GM18505 (cell line): ENCODE results near the gene OGDH.
A peak's percentile ranks its signal among the peaks of the same experiment; 100 is the strongest.

Experiments
- ATAC-seq: cut with Tn5 transposase; IDR thresholded peaks from one replicate; pipeline ENCODE4 v1.9.1; 2021; ENCODE audit not compliant: unreplicated experiment
- POLR2A ChIP-seq: IDR thresholded peaks from 4 replicates; pipeline ENCODE4 v1.6.1; 2011; ENCODE audit warnings: borderline replicate concordance; ENCODE audit not compliant: insufficient read depth, insufficient read length; ENCODE audit errors: extremely low read depth

Gene OGDH

DNA sequence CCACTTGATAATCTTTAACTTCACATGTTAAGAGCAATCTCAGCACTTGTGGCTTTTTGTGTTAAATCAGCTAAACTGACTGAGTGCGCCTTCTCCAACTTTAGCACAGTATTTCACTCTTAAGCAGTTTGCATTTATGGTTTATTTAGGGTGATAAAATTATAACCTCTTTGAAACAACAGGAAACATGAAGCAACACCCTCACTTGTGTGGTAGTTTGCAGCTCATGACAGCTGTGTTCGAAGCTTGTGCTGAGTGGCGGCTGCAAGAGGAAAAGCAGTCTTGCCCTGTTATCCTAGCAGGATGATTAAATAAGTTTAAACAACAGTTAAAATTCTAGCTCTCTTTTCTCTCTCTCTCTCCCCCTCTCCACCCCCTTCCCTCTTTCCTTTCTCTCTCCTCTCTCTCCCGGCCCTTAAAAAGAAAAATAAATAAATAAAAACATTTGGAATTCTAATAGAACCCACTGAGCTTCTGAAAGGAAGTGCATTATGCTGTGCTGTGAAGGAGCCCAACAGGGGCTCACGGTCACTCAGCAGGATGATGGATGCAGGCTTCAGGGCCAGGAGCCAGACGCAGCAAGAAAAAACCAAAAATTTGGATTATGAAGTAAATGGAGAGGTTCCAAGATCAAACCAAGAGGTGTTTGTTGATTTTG, 25.2 kb downstream of the OGDH start:
- ATAC-seq: no peak
- TF ChIP-seq POLR2A: no peak

- no peak for ATAC-seq
- TF ChIP-seq POLR2A: no peak
Observed at GRCh38 chr7:44632196-44632595, 25.8 kb downstream of the OGDH start.

DNA sequence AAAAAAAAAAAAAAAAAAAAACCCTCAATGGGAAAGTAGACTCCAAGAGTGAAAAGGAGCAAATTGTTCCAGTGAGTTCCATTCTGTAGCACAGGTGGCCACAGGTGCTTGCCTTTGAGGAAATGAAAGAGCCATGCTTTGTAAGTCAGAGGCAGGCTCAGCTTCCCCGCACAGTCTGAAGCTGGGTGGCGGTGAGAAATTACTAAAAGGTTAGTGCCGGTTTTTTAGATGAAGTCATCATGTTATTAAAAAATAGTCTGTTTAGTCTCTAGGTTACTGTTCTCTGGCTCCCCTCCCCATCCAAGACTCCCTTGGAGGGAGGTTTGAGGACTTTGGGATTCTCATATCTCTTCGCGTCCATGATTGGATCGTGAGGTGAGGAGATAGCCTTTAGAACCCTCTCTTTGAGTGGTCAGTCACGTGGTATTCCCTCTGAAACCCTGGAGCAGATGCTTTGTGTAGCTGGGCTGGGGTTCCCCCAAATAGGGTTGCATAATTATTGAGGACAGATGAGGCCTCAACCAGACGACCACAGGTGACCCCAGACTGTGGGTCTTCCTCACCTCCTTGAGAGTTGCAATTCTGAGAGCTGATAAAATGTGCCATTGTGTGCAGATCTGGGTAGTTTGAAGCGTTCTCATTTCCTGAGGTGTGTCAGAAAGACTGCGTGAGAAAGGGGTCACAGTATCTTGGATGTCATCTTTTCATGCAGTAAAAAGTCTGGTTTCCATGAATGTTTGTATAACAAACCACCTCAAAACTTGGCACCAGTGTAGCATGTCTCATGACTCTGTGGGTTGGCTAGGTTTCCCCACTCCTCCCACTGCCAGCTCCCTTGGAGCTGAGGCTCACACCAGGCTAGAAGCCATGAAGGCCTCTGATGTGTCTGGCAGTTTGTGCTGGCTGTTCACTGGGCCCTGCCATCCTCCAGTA, 27.1 kb downstream of the OGDH start:
- peak; percentile 37 for TF ChIP-seq POLR2A
- ATAC-seq: peak; percentile 52

- TF ChIP-seq POLR2A: no peak
- ATAC-seq: no peak
Observed at GRCh38 chr7:44634187-44634838, 27.9 kb downstream of the OGDH start.

DNA sequence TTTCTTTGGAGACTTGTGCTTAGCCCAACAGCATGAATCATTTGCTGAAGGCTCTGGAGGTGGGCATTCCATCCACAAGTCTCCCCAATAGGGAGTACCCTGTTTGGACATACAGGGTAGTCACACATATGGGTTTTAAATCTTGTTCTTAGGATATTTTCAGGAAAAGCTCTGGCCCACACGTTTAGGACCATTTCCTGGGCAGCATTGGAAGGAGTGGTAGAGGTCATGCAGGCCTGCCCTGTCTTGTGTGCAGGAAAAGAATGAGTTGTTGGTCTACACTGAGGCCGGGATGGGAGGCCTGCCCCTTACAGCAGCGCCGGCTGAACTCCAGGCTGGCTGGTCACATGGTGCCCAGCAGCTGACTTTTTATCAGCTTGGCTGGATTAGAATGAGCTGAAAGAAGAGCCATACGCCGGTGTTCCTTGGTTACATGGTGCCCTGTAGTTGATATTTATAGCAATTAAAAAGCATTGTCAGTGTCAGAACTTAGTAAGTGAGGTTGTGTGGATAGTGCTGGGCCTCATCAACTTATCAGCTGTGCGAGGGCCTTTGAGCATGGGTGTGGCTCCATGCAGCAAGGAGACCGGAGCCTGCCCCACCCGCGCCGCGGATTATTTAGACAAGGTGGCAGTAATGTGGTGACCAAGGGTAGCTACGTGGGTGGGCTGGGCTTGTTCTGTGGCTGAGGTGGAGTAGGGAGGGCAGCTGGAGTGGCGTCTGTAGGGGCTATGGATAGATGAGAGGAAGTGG, 28.6 kb downstream of the OGDH start:
- ATAC-seq: no peak
- TF ChIP-seq POLR2A: no peak

- no peak for ATAC-seq
- TF ChIP-seq POLR2A: no peak
Observed at GRCh38 chr7:44636041-44636584, 29.7 kb downstream of the OGDH start.

DNA sequence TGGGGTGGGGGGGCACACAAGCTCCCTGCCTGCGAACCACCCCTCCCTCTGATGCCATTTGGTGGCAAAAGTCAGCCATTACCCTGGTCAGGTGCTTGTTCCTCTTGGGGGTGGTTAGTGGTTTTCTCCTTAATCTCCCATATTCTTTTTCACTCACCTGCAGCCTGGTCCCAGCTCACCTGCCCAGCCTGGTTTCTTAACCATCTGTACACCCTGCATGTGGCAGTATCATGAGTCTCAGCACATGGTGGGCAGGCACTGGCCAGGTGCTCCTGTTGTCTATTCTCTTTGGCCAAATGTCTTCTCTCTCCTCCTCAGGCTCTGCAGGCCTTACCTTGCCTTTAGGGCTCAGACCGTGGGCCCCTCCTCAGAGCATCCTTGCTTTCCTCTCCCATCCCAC, 30.5 kb downstream of the OGDH start:
- ATAC-seq: no peak
- TF ChIP-seq POLR2A: no peak

DNA sequence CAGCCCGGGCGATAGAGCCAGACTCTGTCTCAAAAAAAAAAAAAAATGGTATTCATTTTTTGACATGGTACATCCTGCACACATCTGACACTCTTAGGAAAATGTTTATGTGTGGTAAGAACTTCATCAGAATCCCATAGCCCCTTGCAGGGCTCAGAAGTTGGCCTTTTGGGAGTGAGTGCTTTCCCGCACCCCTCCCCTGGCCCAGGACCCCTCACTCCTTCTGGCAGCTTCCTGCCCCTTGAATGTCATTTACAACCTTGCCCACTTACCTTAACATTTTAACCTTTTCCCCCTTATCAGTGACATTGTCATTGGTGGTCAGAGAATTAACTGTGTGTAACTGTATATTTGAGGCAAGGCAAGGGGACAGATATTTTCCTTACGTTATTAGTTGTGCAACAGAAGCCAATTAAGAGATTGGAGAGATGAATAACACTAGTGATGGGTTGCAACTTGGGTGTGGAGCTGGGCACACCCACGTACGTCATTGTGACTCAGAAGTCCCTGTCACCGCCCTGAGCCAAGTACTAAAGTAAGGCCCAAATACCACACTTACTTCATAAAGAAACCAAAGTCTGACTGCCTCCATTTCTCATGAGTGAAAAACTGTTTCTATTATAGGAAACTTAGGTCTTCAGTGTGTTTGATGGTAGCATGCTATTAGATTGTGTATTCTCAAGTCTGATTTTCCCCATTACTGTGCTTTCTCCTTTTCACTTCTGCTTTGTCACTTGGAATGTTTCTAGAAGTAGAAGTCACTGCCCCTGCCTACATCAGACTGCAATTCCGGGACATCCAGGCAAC, 31.6 kb downstream of the OGDH start:
- peak; percentile 32 for ATAC-seq
- TF ChIP-seq POLR2A: peak; percentile 58

DNA sequence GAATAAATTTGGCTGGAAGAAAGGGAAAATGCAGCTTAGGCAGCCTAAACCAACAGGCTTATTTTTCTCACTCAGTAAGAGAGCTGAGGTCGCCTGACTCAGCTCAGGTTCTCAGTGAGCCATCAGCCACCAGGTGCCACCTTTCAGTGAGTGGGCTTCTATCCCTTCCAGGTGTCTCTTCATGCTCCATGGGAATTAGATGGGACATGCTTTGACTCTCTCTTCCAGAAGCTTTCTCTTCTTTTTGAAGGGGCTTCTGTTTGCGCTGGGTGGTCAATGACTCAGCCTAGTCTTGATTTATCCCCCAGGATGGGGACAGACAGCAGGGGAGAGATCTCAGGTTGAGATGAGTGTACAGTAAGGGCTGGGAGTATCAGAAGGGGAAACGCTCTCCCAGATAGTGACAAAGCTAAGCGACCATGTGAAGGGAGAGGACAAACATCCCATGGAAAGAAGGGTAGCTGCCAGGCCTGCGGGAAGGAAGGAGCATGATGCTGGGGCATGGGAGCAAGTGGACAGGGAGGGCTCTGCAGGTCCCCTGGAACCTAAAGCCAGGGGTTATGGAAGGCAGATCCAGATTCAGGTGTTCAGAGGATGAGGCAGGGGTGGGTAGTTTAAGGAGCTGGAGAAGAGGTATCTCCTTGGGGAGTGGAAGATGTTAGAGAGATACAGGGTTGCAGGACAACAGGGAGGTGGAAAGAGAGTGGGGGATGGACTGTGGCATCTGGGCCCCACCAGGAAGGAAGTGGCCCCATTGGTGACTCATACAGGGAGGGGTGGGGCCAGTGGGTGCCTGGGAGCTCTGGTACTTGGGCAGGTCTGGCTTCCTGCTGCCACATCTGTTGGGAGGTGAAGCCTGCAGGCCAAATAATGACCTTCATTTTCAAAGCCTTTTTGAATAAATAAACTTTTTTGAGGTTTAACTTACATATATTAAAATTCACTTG, 32.5 kb downstream of the OGDH start:
- peak; percentile 76 for TF ChIP-seq POLR2A
- peak; percentile 78 for ATAC-seq

- ATAC-seq: no peak
- TF ChIP-seq POLR2A: no peak
Observed at GRCh38 chr7:44639671-44640321, 33.4 kb downstream of the OGDH start.

- ATAC-seq: no peak
- TF ChIP-seq POLR2A: no peak
Observed at GRCh38 chr7:44643206-44643605, 36.8 kb downstream of the OGDH start.
